ENCODE data around the gene ANP32E. TPM values are rescaled to one million over a fixed set of nuclear protein-coding genes. Genes with fewer than 3 reads are reported as not detected.

Gene ANP32E
- total and polyA plus RNA-seq, 9 of the 15 experiments (the other 6 are each of a cell fraction or from before 2014, with no cell fraction given): 60.4 to 197 (median 104) TPM

- TF ChIP-seq, protein P1, sequence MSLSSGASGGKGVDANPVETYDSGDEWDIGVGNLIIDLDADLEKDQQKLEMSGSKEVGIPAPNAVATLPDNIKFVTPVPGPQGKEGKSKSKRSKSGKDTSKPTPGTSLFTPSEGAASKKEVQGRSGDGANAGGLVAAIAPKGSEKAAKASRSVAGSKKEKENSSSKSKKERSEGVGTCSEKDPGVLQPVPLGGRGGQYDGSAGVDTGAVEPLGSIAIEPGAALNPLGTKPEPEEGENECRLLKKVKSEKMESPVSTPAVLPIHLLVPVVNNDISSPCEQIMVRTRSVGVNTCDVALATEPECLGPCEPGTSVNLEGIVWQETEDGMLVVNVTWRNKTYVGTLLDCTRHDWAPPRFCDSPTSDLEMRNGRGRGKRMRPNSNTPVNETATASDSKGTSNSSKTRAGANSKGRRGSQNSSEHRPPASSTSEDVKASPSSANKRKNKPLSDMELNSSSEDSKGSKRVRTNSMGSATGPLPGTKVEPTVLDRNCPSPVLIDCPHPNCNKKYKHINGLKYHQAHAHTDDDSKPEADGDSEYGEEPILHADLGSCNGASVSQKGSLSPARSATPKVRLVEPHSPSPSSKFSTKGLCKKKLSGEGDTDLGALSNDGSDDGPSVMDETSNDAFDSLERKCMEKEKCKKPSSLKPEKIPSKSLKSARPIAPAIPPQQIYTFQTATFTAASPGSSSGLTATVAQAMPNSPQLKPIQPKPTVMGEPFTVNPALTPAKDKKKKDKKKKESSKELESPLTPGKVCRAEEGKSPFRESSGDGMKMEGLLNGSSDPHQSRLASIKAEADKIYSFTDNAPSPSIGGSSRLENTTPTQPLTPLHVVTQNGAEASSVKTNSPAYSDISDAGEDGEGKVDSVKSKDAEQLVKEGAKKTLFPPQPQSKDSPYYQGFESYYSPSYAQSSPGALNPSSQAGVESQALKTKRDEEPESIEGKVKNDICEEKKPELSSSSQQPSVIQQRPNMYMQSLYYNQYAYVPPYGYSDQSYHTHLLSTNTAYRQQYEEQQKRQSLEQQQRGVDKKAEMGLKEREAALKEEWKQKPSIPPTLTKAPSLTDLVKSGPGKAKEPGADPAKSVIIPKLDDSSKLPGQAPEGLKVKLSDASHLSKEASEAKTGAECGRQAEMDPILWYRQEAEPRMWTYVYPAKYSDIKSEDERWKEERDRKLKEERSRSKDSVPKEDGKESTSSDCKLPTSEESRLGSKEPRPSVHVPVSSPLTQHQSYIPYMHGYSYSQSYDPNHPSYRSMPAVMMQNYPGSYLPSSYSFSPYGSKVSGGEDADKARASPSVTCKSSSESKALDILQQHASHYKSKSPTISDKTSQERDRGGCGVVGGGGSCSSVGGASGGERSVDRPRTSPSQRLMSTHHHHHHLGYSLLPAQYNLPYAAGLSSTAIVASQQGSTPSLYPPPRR (CRISPR knock-in tag; IDR thresholded peaks at IDR 0.05; ENCODE audit: borderline replicate concordance): no peak
- no peak; the same call in 1 of the 2 replicates for TF ChIP-seq HDGF (IDR thresholded peaks at IDR 0.05)
- no peak for TF ChIP-seq BRF2 (IDR thresholded peaks at IDR 0.05; ENCODE audit: borderline replicate concordance, insufficient read depth, insufficient read length)
- no peak for TF ChIP-seq ATF6 (CRISPR knock-in tag; IDR thresholded peaks at IDR 0.05)
- no peak for TF ChIP-seq ETV5 (CRISPR knock-in tag; IDR thresholded peaks at IDR 0.05; ENCODE audit: low read depth)
- no peak for TF ChIP-seq ELK3 (CRISPR knock-in tag; IDR thresholded peaks at IDR 0.05)
- TF ChIP-seq ZNF280B (CRISPR knock-in tag; IDR thresholded peaks at IDR 0.05): no peak
- no peak for TF ChIP-seq ZNF121 (CRISPR knock-in tag; conservative IDR thresholded peaks at IDR 0.05)
- TF ChIP-seq TSC22D4 (tag; IDR thresholded peaks at IDR 0.05): no peak
- TF ChIP-seq SETDB1 (IDR thresholded peaks at IDR 0.05; ENCODE audit: low read length): no peak
- TF ChIP-seq MCM2 (IDR thresholded peaks at IDR 0.05; ENCODE audit: low read depth): no peak
- TF ChIP-seq, protein P2, sequence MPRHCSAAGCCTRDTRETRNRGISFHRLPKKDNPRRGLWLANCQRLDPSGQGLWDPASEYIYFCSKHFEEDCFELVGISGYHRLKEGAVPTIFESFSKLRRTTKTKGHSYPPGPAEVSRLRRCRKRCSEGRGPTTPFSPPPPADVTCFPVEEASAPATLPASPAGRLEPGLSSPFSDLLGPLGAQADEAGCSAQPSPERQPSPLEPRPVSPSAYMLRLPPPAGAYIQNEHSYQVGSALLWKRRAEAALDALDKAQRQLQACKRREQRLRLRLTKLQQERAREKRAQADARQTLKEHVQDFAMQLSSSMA (CRISPR knock-in tag; IDR thresholded peaks at IDR 0.05): no peak
- TF ChIP-seq, protein P3, sequence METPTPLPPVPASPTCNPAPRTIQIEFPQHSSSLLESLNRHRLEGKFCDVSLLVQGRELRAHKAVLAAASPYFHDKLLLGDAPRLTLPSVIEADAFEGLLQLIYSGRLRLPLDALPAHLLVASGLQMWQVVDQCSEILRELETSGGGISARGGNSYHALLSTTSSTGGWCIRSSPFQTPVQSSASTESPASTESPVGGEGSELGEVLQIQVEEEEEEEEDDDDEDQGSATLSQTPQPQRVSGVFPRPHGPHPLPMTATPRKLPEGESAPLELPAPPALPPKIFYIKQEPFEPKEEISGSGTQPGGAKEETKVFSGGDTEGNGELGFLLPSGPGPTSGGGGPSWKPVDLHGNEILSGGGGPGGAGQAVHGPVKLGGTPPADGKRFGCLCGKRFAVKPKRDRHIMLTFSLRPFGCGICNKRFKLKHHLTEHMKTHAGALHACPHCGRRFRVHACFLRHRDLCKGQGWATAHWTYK (CRISPR knock-in tag; IDR thresholded peaks at IDR 0.05): no peak
- no peak for TF ChIP-seq HDAC6 (IDR thresholded peaks at IDR 0.05; ENCODE audit: low read depth, low read length)
These were observed 1.2 kb downstream of the ANP32E start (continued) for GRCh38 chr1:150234566-150235293.

Data from K562 (cell line).